K562 (cell line): ENCODE measurements around the gene DSP. TPM values are rescaled to one million over a fixed set of nuclear protein-coding genes. Genes with fewer than 3 reads are reported as not detected.

ENCODE experiments used
- ATAC-seq: fragments of 200-7000 bp; cut with Tn5 transposase; 3 replicates; pipeline ENCODE4 v1.9.1; 2020; ENCODE audit warnings: moderate library complexity
- BruUV-seq: library from RNA; stranded (reverse); fragments of 400-500 nt; replicated peaks from 2 replicates; lab custom pipeline; 2021; lab: Mats Ljungman, UMichigan
- CTCF ChIA-PET: fragments of 300-600 bp; formaldehyde crosslinking; extraction: SDS; loops from one replicate; lab custom pipeline; 2021; ENCODE audit warnings: low intra/inter-chr PET ratio; lab: Yijun Ruan, JAX
- POLR2A ChIA-PET: fragments of 300-600, 350-650 bp; sonication (Branson Sonifier 250); formaldehyde crosslinking; extraction: SDS; loops from one replicate; lab custom pipeline; 2021; ENCODE audit warnings: antibody characterized with exemption, inconsistent platforms; lab: Yijun Ruan, JAX
- DNase-seq, 4 experiments: peaks; one replicate each; pipeline versions ENCODE4 v3.0.0 to v3.0.0-alpha.2; 2011 to 2018; ENCODE audit warnings: low spot score in 3 of 4, mixed read lengths in 3 of 4; ENCODE audit errors: extremely low read depth in 1 of 4
- FAIRE-seq: peaks from 2 replicates; lab custom pipeline; 2011; peaks lifted over from hg19 to GRCh38; lab: Jason Lieb, UNC
- H2AFZ ChIP-seq: 2 replicates; pipeline ENCODE4 v1.6.0; 2011; ENCODE audit warnings: low read depth, low read length, control low read depth, inconsistent platforms
- H3K27ac ChIP-seq: fragments of 200-600 bp; 3 replicates; pipeline ENCODE4 v1.8.0; 2011; ENCODE audit warnings: low read depth, mild to moderate bottlenecking, control low read depth, inconsistent platforms, low read length, moderate library complexity, mixed read lengths; ENCODE audit errors: extremely low read depth
- H3K27me3 ChIP-seq, 2 experiments: fragments of 300-600 bp in 1 of 2; 2 replicates in 1 of 2; 3 replicates in 1 of 2; pipeline versions ENCODE4 v1.6.0 to v1.8.0; 2011; ENCODE audit warnings: inconsistent platforms in 2 of 2, low read length in 2 of 2, mild to moderate bottlenecking in 1 of 2, mixed read lengths in 1 of 2, moderate library complexity in 1 of 2; ENCODE audit not compliant: control insufficient read depth in 2 of 2, insufficient read depth in 2 of 2
- H3K36me3 ChIP-seq: fragments of 300-600 bp; 3 replicates; pipeline ENCODE4 v1.8.0; 2011; ENCODE audit warnings: mild to moderate bottlenecking, low read length, inconsistent platforms; ENCODE audit not compliant: control insufficient read depth, insufficient read depth
- H3K4me1 ChIP-seq, 2 experiments: fragments of 200-600 bp in 1 of 2; replicated peaks in 1 of 2; 2 replicates in 1 of 2; 3 replicates in 1 of 2; pipeline versions ENCODE4 v1.5.1 to v1.8.0; 2011; ENCODE audit warnings: inconsistent platforms in 2 of 2, low read length in 2 of 2, mild to moderate bottlenecking in 1 of 2, mixed read lengths in 1 of 2, moderate library complexity in 1 of 2; ENCODE audit not compliant: control insufficient read depth in 2 of 2, insufficient read depth in 2 of 2
- H3K4me2 ChIP-seq: 2 replicates; pipeline ENCODE4 v1.6.1; 2011; ENCODE audit warnings: low read length, control low read depth, inconsistent platforms, mixed read lengths; ENCODE audit not compliant: insufficient read depth
- H3K4me3 ChIP-seq: fragments of 200-600 bp; sonication (generic), shearing (Covaris generic); 2 replicates; pipeline ENCODE4 v1.5.1; 2016; ENCODE audit warnings: control low read depth, inconsistent platforms
- H3K79me2 ChIP-seq: fragments of 200-600 bp; 3 replicates; pipeline ENCODE4 v1.8.0; 2011; ENCODE audit warnings: low read length, inconsistent platforms; ENCODE audit not compliant: control insufficient read depth, insufficient read depth
- H3K9ac ChIP-seq, 2 experiments: 2 replicates each; pipeline versions ENCODE4 v1.6.0 to v1.6.1; 2011; ENCODE audit warnings: low read depth in 2 of 2, low read length in 2 of 2, control low read depth in 1 of 2, inconsistent platforms in 1 of 2, mild to moderate bottlenecking in 1 of 2, mixed read lengths in 1 of 2; ENCODE audit not compliant: insufficient read depth in 1 of 2
- H3K9me1 ChIP-seq: one replicate; pipeline ENCODE4 v1.6.0; 2011; ENCODE audit warnings: inconsistent platforms, mild to moderate bottlenecking, low read length, moderate library complexity; ENCODE audit not compliant: control insufficient read depth, insufficient read depth
- H3K9me3 ChIP-seq: replicated peaks from 2 replicates; pipeline ENCODE4 v1.5.1; 2011; ENCODE audit warnings: low read depth, low read length, inconsistent platforms; ENCODE audit not compliant: control insufficient read depth, insufficient read depth
- H4K20me1 ChIP-seq: replicated peaks from 2 replicates; pipeline ENCODE4 v1.6.1; 2011; ENCODE audit warnings: low read length, inconsistent platforms, mixed read lengths; ENCODE audit not compliant: control insufficient read depth, insufficient read depth
- ADNP ChIP-seq: fragments of 200-800 bp; sonication (Bioruptor generic); IDR thresholded peaks from 2 replicates; pipeline ENCODE4 v1.6.1; 2016; ENCODE audit warnings: missing genetic modification characterization, missing compliant biosample characterization
- ARHGAP35 ChIP-seq: fragments of 450-650 bp; IDR thresholded peaks from 2 replicates; pipeline ENCODE4 v1.6.1; 2018; ENCODE audit not compliant: partially characterized antibody
- CGGBP1 ChIP-seq: fragments of 250-450 bp; sonication (Bioruptor Pico); IDR thresholded peaks from 2 replicates; pipeline ENCODE4 v1.9.0; 2021; ENCODE audit warnings: mild to moderate bottlenecking
- COPS2 ChIP-seq: fragments of 450-650 bp; conservative IDR thresholded peaks from 2 replicates; pipeline ENCODE4 v1.6.1; 2016; ENCODE audit warnings: mild to moderate bottlenecking, moderate library complexity
- EP300 ChIP-seq: IDR thresholded peaks from 2 replicates; pipeline ENCODE4 v1.6.1; 2012; ENCODE audit warnings: low read length, improper control_type of control experiment
- GABPA ChIP-seq: fragments of 200-800 bp; sonication (Bioruptor generic); conservative IDR thresholded peaks from 2 replicates; pipeline ENCODE4 v1.6.1; 2016; ENCODE audit warnings: low read depth, missing genetic modification characterization, missing compliant biosample characterization
- GTF2F1 ChIP-seq: IDR thresholded peaks from 2 replicates; pipeline ENCODE4 v1.6.1; 2011; ENCODE audit warnings: low read depth, low read length, improper control_type of control experiment
- HNRNPLL ChIP-seq: fragments of 200-400 bp; formaldehyde crosslinking; IDR thresholded peaks from 2 replicates; pipeline ENCODE4 v1.6.1; 2017; ENCODE audit warnings: low read length, low read depth, mild to moderate bottlenecking; ENCODE audit not compliant: poor library complexity, severe bottlenecking
- MEF2D ChIP-seq: conservative IDR thresholded peaks from 2 replicates; pipeline ENCODE4 v1.6.1; 2016; ENCODE audit warnings: low read depth, missing genetic modification characterization, missing compliant biosample characterization
- POLR2AphosphoS5 ChIP-seq: IDR thresholded peaks from 2 replicates; pipeline ENCODE4 v1.6.1; 2011; ENCODE audit warnings: mild to moderate bottlenecking, low read depth, low read length, moderate library complexity; ENCODE audit not compliant: control insufficient read depth, insufficient read depth
- PTTG1 ChIP-seq: fragments of 450-650 bp; IDR thresholded peaks from 2 replicates; pipeline ENCODE4 v1.6.1; 2016; ENCODE audit warnings: low read depth, mild to moderate bottlenecking, missing genetic modification characterization, missing compliant biosample characterization
- PURB ChIP-seq: sonication (generic); formaldehyde crosslinking; IDR thresholded peaks from 2 replicates; pipeline ENCODE4 v1.9.0; 2021; ENCODE audit warnings: low read depth, mild to moderate bottlenecking, missing genetic modification reagents
- RB1 ChIP-seq: fragments of 450-650 bp; IDR thresholded peaks from 2 replicates; pipeline ENCODE4 v1.6.1; 2017; ENCODE audit warnings: low read depth, mild to moderate bottlenecking
- SPI1 ChIP-seq: IDR thresholded peaks from 2 replicates; pipeline ENCODE4 v1.6.1; 2011; ENCODE audit warnings: low read depth, low read length, control low read depth, borderline replicate concordance
- TAF9B ChIP-seq: fragments of 450-650 bp; IDR thresholded peaks from 2 replicates; pipeline ENCODE4 v1.6.1; 2018; ENCODE audit warnings: mild to moderate bottlenecking; ENCODE audit not compliant: partially characterized antibody
- TARDBP ChIP-seq: fragments of 450-650 bp; IDR thresholded peaks from 2 replicates; pipeline ENCODE4 v1.6.1; 2016
- TRIM24 ChIP-seq, 2 experiments: fragments of 450-650 bp; IDR thresholded peaks; 2 replicates each; pipeline ENCODE4 v1.6.1; 2016
- ZFPM2 ChIP-seq: fragments of 250-450 bp; sonication (Bioruptor Pico); IDR thresholded peaks from 2 replicates; pipeline ENCODE4 v1.5.1; 2022; ENCODE audit warnings: mild to moderate bottlenecking
- ZNF785 ChIP-seq: fragments of 250-450 bp; sonication (Bioruptor Pico); IDR thresholded peaks from 2 replicates; pipeline ENCODE4 v1.4.0; 2020; ENCODE audit warnings: mild to moderate bottlenecking
- WGBS: fragments of 100-300 bp; shearing (Covaris generic); methylation state at CpG from one replicate; pipeline ENCODE4 v1.1.6; 2016; ENCODE audit warnings: low coverage, mixed read lengths; ENCODE audit not compliant: insufficient coverage; ENCODE audit errors: missing lambda C conversion rate; 5-methylcytosine and 5-hydroxymethylcytosine counted together
- in situ Hi-C: fragments of 300-500 bp; cut with MboI; formaldehyde crosslinking; loops from 4 replicates; pipeline ENCODE4 v1.15.0; 2018; ENCODE audit warnings: inconsistent platforms, mixed read lengths
- intact Hi-C: fragments of 100-400 bp; cut with micrococcal nuclease; formaldehyde crosslinking; loops from 2 replicates; pipeline ENCODE4 v1.14.2; 2022
- polyA plus RNA-seq, 8 experiments: library from polyadenylated mRNA; depleted of rRNA in 4 of 8; stranded (reverse) in 5 of 8; unstranded in 3 of 8; fragments of >200 nt; fragmentation: Nextera tagmentation in 2 of 8; fragmentation: Illumina TruSeq in 1 of 8; extraction: Ambion mirVana in 2 of 8; extraction: Trizol in 1 of 8; gene quantifications; 2 replicates each; pipeline versions ENCODE4 v1.2.1 to v1.2.3, GENCODE V29; 2011 to 2014; ENCODE audit warnings: inconsistent platforms in 1 of 8, missing spikeins in 1 of 8
- total RNA-seq, 7 experiments: library from RNA; depleted of rRNA in 6 of 7; stranded (reverse); fragments of >200 nt in 6 of 7; fragmentation: Illumina TruSeq in 2 of 7; extraction: Trizol in 2 of 7; gene quantifications; 2 replicates each; pipeline versions ENCODE4 v1.2.1 to v1.2.3, GENCODE V29; 2011 to 2021; ENCODE audit warnings: low replicate concordance in 1 of 7

Gene DSP
- total and polyA plus RNA-seq, 9 of the 15 experiments (the other 6 are each of a cell fraction or from before 2014, with no cell fraction given) = under 0.01 to 0.24 (median 0.03) TPM; not detected in 2

GRCh38 chr6:7507600-7507999, 33.9 kb upstream of the DSP start:
- Histone ChIP-seq H3K79me2 (no peaks in the 10 kb centered on the region), H3K9me3 (no peaks in the 10 kb centered on the region), H3K4me2 (no peak overlapping the region), H3K9me1 (no peaks in the 10 kb centered on the region), H3K4me3 (no peak overlapping the region), H3K36me3 (no peaks in the 10 kb centered on the region), H2AFZ (no peak overlapping the region), H3K27me3 (peaks cover 44 to 74% of the 10 kb centered on the region in 2 experiments), H3K9ac (no peak overlapping the region), H4K20me1 (no peaks in the 10 kb centered on the region), H3K27ac (no peak overlapping the region), H3K4me1 (no peaks in the 10 kb centered on the region)
- WGBS = 2% methylated on average over 6 of the region's 6 CpGs
- ChIA-PET CTCF (no interaction called here), POLR2A (no interaction called here)
- FAIRE-seq (no peak), ATAC-seq (no peak), DNase-seq (no peak)
- no TSS peak for BruUV-seq
- in situ Hi-C loops = no loop called here
- no peak for TF ChIP-seq ADNP (tag)
- TF ChIP-seq PURB = no peak
- TF ChIP-seq GABPA = no peak
- TF ChIP-seq ZFPM2 (CRISPR knock-in tag) = no peak
- TF ChIP-seq HNRNPLL = no peak
- no peak for TF ChIP-seq TARDBP
- TF ChIP-seq EP300 = no peak
- intact Hi-C loops = no loop called here

GRCh38 chr6:7512320-7512719, 29.2 kb upstream of the DSP start:
- POLR2A ChIA-PET = no interaction called here
- no peaks in the 10 kb centered on the region for H4K20me1 ChIP-seq
- no peaks in the 10 kb centered on the region for H3K9me3 ChIP-seq
- H3K27me3 ChIP-seq = peaks cover 32 to 51% of the 10 kb centered on the region in 2 experiments
- no peak for ATAC-seq
- in situ Hi-C loops (no loop called here), intact Hi-C loops (no loop called here)
- CTCF ChIA-PET = no interaction called here
- WGBS = 0% methylated on average over 2 of the region's 2 CpGs
- no peak overlapping the region for H3K9ac ChIP-seq
- no peak overlapping the region for H2AFZ ChIP-seq
- H3K9me1 ChIP-seq = no peaks in the 10 kb centered on the region
- H3K79me2 ChIP-seq = no peaks in the 10 kb centered on the region
- DNase-seq = no peak
- no TSS peak for BruUV-seq
- no peak for FAIRE-seq
- H3K4me3 ChIP-seq = no peak overlapping the region
- no peak overlapping the region for H3K27ac ChIP-seq
- H3K4me2 ChIP-seq = no peak overlapping the region
- no peaks in the 10 kb centered on the region for H3K36me3 ChIP-seq
- H3K4me1 ChIP-seq = no peaks in the 10 kb centered on the region
- no peak for TF ChIP-seq TAF9B
- TF ChIP-seq MEF2D (tag) = no peak
- no peak for TF ChIP-seq COPS2
- no peak for TF ChIP-seq TRIM24 (IDR thresholded peaks at IDR 0.05)
- no peak for TF ChIP-seq ZNF785 (CRISPR knock-in tag)
- no peak for TF ChIP-seq GTF2F1
- no peak for TF ChIP-seq ARHGAP35
- TF ChIP-seq POLR2AphosphoS5 = no peak
- TF ChIP-seq PTTG1 = no peak
- no peak for TF ChIP-seq RB1
- TF ChIP-seq SPI1 = no peak
- TF ChIP-seq CGGBP1 (CRISPR knock-in tag) = no peak
